ENCODE results near the gene RASSF8.

Gene RASSF8

DNA sequence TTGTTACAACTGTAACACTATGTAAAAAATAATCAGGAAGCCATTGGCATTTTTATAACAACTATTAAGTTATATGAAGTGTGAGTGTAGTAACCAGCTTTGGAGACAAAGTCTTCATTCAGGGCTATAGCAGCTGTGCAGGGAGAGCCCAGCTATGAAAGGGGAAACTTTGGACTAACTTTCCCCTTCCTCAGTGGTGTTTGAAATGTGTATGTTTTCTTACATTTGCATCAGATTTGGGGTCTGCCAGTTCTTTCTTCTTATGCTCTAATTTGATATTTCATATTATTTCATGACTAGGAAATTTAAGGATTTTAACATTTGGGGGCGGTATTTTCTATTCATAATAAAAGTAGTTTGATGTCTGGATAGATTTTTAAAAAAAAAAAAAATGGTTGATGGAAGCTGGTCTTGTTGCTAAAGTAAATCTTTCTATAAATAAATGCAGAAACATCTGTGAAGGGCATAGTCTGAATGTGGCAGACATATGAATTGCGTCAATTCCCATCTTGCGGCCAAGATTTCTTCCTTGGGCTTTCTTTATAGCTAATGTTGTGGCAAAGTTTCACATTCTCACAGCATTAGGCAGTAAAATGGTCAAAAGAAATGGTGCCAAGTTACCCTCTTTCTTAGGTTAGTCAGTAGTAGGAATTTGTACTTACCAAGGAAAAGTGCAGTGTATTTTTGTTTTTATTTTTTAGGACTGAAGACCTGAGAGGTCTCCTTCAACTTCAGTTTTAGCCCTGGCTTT lies 35.6 kb downstream of the RASSF8 start:
- no peak for DNase-seq

DNA sequence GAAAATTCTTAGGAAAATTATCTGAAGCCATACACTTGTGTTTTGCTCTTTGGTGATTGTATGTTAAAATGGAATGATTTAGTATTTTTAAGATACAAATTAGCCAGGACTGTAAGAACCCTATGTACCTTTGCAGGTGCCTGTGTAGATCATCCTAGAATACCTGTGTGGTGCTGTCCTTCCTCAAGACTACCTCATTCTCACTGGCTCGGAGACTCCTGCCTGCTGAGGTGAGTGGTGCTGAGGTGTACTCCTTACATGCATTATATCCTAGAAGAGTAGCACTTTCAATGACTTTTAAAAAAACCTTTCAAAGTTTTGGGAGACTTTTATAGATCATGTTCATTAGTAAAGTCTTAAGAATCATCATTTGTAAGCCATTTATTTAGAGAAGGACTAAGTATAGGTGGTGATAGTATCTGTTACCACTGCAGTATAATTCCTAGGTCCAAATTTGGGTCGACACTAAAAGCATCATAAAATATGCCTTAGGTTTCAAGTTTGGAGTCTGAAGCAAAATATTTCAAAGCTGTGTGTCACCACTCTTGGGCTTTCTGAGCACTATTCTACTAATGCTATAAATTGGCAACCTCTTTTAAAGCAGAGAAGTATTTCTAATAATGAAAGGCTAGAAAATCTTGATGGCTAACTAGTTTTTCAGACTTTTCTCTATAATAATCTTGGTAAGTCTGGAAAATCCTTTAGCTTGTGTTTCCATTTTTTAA lies 36.6 kb downstream of the RASSF8 start:
- DNase-seq, result no peak

DNA sequence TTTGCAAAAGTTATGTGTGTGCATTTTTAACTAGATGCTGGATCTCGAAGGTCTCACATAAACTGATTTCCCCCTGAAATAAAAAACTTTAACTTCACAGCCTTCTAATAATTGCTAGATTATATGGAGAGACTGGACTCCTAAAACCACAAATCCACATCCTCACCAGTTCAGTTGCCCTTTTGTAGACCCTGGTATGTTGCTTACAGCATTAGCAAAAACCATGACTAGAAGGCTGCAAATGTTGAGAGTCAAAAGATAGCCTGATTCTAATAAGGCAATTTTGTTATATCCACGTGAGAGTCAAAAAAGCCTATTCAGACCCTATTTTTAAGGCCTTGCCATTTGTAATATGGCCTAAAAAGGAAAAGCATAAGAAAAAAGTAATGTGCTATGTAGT lies 37.4 kb downstream of the RASSF8 start:
- DNase-seq, result no peak

DNA sequence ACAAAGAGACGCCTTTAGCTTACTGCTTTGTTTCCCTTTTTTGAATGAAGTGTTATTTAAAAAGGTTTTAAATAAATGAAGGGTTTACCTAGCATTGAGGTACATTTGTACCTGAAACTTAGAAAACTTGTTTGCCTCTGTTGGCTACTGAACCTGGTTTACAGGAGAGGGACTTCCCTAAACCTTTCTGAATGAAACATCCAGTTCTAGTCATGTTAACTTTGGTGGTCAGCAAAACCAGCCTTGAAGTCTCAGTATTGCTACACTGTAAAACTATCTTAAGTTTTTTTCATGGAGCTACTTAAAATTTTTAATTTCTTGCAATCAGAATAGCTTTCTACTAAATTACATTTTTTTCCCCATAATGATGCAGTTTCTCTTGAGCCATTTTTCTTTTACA lies 38.2 kb downstream of the RASSF8 start:
- DNase-seq, result no peak

DNA sequence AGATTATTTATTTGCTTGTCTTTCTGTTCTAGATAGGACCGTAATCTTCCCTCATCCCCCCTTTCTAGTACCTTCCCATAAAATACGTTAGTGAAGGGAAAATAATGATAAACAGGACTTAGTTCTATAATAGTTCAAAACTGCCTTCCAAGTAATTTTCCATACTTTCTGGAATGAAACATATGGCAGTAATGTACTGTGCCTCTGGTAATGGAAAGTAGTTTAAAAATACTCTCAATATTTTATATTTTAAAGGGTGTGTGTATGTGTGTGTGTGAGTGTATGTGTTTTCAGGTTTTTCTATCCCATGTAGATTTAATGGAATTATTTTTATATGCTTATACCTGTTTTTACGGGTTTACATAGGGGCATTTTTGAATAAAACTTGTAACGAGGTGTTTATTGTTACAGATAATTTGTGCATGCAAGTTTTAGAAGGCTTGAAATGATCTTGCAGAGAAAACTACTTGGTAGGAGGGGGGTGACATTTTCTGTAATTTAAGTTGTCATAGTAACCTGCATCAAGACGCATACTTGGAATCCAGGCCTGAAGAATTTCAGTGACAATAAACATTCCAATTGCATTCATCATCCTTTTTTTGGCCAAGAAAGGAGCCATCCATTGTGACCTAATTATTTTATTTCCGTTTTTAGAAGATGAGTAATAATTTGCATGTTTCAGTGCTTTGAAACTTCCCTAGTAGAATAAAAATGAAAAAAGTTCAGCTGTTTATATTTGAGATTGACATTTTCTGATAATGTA lies 38.9 kb downstream of the RASSF8 start:
- no peak for DNase-seq

DNA sequence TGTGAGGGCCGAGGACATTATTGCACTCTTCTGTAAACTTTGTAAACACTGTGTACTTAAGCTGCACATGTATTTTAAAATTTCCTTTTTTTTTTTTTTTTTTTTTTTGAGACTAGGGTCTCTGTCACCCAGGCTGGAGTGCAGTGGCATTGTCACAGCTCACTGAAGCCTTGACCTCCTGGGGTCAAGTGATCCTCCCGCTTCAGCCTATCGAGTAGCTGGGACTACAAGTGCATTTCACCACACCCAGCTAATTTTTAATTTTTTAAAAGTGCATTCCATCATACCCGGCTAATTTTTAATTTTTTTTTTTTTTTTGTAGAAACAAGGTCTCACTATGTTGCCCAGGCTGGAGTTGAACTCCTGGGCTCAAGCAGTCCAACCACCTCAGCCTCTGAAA lies 42.4 kb downstream of the RASSF8 start:
- no peak for DNase-seq

DNA sequence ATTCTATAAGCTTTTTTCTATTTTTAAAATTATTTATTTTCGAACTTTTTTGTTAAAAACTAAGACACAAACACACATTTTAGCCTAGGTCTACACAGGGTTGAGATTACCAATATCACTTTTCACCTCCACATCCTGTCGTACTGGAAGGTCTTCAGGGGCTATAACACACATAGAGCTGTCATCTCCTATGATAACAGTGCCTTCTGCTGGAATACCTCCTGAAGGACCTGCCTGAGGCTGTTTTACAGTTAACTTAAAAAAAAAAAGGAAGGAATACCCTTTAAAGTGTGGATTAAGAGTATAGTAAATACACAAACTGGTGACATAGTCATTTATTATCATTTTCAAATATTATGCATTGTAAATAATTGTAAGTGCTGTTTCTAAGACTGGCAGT lies 43.0 kb downstream of the RASSF8 start:
- no peak for DNase-seq

DNA sequence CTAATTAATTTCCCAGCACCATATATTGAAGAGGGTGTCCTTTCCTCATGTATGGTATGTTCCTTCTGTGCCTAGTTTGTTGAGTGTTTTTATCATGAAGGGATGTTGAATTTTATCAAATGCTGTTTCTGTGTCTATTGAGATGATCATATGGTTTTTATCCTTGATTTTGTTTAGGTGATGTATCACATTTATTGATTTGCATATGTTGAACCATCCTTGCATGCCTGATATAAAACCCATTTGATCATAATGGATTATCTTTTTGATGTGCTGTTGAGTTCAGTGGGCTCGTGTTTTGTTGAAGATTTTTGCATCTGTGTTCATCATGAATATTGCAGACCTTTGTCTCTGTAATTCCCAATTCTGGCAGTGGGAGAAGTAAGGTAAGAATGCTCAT lies 44.6 kb downstream of the RASSF8 start:
- no peak for DNase-seq

DNA sequence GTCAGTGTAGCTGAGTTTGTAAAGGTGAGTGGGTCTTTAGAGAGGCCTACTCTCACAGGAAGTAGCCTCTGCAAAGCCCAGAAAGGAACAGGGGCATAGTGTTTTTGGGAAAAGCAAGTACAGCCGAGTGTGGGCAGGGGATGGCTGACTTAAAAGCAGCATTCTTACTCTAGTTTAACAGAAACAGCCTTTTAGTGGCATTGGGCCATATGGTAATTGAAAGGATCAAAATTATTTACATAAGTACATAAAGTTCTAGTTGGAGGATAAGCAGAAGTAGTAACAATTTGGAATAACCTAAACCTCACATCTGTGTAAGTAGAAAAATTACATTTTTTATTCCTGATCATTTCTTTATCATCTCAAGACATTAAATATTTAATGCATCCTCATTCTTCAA lies 49.1 kb downstream of the RASSF8 start:
- no peak for DNase-seq

DNA sequence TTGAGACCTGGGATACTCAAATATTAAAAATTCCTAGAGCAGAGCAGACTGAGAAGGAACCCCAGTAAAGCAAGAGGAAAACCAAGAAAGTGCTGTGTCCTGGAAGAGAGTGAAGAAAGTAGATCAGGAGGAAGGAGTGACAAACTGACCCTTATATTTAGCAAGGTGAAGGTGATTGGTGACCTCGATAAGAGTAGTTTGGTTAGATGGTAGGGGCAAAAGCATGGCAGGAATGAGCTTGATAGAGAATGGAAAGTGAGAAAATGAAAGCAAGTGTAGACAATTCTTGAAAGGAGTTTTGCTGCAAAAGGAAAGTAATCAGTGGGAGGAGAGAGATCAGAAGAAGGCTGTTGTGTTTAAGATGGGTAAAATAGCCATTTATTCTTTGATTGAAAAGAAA lies 51.1 kb downstream of the RASSF8 start:
- DNase-seq, result no peak

DNA sequence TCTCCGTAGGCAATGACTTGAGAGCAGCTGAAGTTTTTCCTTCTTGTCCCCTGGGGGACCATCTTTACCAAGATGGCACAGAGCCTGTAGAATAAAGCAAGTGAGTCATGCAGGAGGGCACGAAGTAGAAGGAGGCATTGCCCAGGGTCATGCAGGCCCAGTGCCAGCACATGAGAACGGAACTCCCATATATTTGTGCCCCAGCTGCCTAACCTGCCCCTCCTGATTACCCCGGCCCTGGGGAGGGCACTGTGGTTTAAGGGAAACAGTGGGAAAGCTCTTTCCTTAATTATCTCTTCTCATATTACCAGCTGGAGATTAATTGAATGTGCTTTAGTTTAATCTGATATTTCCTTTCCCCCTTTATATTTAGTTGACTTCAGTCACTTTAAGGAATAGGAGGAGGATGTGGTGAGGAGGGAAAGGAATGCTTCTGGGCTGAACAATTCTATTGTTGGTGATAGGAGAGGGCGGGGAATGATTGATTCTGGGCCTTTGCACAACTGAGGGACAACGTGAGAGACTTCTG lies 51.9 kb downstream of the RASSF8 start:
- no peak for DNase-seq

DNA sequence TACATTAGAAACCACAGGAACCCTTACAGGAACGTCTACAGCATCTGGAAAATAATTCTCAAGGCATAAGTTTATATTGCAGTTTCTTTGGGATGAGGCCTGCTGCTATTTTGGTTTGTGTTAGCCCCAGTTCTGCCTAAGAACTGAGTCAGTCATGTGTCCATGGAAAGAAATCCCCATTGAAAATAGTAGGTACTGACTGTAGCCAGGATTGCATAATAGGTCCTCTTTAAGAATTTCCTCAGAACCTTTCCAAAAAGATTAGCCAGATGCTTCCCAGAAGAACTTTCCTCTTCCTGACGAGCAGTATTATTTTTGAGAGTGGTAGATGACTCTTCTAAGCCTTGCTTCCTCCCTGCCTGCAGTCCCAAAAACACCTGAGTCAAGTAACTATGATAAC lies 52.6 kb downstream of the RASSF8 start:
- DNase-seq, result no peak

DNA sequence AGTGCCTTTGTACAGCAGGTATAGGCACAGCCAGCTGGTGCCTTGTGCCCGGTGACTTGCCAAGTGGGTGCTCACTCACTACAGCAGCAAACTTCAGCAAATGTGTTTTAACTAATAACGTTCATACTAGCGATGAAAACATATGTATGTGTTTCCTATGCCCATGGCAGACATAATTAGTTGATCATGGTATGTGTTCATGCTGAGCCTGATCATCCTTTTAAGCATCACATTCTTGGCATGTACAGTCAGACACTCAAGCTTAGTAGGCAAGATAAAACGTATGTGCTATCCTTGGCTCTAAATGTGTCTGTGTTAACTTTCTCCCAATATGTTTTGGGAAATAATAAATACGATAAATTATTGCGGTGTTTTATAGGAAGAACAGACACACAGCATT lies 55.6 kb downstream of the RASSF8 start:
- no peak for DNase-seq

DNA sequence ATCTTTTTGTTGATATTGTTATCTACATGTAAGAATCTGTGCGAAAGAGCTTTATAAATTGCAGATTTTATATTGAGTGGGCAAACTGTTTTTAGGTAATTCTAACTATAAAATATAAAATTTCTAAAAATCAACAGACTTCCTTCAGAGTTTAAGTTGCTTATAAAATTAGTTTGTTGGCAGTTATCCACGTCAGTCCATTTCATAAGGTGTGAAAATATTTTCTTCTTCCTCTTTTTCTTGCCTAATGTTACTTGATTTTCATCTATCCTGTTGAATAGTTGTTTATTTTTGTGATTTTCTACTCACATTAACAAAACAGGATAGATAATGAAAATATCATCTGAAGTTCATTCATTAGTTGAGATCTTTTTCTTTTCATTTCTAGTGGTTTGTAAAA lies 58.0 kb downstream of the RASSF8 start:
- no peak for DNase-seq

DNA sequence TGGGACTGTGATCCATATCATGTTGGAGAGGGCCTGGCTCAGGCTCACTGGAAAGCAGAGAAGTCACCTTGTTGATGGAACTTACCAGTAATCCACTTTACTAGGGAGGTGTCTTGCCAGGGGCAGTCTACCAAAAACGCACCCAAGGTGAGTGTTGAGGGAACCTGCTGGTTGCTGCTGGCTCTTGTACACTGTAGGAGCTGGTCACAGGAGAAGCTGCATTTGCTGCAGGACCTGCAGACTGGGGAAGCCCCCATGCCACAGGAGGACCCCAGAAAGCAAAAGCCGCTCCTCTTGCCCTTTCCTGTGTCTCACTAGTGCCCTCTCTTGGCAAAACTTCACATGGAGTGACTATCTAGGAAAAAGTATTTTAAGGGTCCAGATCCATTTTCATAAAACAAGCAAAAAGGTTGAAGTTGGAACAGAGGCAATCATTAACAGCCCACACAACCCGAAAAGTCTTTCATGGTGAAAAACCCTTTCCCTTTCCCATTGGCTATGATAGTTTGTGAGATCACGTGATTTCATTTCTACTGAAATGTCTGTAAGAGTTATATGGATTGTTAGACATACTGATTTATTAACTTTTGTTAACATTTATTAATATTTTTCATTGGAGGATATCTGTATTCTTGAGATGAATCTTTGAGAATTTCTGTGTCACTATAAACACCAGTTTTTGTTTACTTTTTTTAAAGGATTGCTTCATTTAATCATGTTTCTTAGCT lies 59.2 kb downstream of the RASSF8 start:
- no peak for DNase-seq

DNA sequence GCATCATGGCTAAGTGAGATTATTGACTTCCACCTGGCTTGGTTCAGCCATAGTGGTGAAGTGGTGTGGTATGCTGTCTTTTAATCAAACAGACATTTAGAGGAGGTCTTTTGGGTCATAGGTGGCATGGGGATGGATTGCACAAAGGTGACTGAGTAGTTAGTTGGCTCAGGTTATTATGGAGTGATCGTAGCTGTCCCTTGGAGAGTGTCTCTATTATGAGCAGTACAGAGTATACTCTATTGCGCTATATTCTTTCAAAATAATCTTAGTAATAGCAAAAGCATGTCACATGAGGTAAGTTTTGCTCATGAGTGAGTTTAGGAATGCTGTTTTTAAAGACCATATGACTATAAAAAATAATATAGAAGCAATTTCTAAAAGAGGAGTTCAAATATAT lies 60.4 kb downstream of the RASSF8 start:
- no peak for DNase-seq

DNA sequence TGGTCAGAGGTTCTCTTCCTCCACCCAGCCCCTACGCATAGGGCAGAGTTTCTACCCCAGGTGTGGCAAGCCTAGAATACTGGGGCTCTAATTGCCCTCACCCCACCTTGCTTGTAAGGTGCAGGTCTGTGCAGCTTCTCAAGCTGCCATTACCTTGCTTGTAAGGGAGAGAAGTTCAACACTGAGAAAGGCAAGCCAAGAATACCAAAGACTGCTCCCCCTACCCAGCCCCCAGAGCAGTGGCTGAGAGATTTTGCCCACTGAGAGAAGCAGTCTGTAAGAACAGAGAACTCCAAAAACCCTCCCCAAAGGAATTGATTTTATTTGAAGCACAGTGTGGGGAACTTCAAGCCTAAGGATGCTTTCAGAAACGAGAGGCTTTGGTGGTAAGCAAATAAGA lies 63.1 kb downstream of the RASSF8 start:
- no peak for DNase-seq

DNA sequence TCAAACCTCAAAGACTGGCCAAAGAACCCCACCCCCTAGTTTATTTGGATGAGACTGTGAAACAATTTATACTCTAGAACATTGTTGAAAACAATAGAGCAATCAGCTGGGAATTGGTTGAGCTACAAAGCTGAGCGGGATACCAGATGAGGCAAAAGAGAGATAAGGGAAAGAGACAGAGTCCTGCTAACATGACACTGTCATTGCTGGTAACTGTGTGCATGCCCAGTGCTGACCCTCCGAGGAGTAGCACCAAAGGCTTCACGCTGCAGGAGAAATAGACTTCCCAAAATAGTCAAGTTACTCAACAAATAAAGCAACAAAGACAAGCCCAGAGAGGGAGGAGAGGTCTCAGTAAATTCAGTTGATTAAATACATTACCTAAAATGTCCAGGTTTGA lies 63.6 kb downstream of the RASSF8 start:
- DNase-seq, result no peak

DNA sequence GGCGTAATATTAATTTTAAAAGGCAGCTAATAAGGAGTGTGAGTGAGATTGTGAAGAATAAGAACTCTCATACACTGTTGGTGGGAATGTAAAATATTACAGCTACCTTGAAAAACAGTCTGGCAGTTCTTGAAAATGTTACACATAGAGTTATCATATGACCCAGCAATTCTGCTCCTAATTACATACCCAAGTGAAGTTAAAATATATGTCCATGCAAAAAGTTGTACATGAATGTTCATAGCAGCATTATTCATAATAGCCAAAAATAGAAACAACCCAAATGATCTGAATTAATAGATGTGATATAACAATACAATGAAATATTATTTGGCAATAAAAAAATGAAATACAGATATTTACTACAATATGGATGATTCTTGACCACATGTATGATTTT lies 68.2 kb downstream of the RASSF8 start:
- no peak for DNase-seq

DNA sequence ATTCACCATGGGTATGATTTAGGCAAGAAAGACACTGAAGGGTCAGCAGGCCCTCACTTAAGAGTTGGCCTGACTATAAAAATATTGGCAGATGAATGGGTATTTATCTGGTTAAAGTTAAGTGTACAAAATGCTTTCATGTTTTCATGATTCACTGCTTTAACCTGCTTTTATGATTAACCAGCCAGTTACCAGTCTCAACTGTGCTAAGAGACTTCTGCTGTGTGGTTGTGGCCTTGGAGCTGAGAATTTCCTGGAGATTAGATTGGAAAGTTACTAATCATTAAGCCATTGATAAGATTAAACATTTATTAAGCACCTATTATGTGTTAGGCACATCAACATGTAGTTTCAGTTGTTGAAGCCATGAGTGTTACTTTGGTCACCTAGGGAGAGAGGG lies 68.9 kb downstream of the RASSF8 start:
- DNase-seq, result no peak

DNA sequence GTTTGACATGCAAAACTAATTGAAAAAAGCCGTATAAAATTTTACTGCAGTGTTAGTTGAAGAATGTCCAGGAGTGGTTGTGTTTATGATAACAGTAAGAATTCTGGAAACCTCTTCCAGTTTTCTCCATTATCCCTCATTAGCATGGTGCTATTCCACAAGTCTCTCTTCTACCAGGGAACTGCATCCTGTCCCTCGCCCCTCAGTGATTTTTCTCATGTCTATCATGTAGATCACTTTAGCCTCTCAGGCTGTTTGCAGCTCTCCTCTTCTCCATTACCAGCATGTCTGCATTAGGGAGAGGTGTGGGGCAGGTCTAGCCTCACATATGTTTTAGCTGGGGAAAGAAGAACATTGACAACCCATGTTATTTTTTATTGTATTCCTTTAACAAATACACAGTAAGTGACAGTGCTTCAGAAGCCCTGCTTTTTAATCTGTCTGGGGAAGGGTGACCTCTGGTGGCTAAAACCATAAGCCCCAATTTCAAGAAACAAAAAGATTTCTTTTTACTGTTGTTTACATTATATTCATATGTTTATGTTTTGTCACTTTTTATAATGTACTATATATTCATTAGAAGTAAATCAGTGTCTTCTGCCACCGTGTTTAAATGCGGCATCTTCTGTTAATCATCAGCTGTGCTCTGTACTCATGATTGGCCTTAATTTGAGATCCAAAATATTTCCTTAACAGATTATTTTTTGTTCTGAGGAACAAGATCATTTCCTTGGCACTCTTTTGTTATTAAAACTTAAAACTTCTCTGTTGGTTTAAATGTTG lies 70.7 kb downstream of the RASSF8 start:
- DNase-seq, result no peak

DNA sequence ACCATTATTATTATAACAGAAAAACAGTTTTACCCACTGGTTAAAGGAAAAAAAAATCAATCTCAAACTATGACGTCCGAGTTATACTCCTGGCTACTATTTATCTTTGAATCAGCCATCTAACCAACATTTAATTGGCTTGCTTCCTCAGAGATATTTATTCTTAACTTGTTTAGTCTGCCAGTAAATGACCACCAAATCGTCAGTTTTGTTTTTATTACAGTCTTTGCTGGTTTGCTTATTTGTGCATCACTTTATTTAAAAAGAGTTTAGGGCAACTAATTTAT lies 71.2 kb downstream of the RASSF8 start:
- no peak for DNase-seq

DNA sequence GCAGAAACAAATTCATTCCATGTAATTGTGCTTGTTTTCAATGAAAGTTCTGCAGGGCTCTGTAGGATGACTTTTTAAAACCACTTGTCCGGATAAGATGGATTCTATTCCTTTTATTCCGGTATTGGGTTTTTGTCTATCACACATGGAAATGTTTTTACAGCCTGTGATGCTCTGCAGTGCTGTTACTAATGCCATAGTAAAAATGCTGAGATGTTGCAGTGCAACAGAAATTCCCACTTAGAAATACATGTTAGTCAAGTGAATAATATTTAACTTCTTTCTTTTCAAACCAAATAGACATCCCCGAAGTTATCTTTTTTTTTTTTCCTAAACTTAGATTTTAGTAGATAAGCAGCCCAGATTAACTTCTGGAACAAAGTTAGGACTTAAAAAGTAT lies 71.9 kb downstream of the RASSF8 start:
- DNase-seq, result no peak

Measured in activated CD4-positive, alpha-beta T cell treated with anti-CD3 and anti-CD28 coated beads, Interleukin-2, amount 50 U/mL, for 4 hours (primary cell).